ENCODE measurements around the gene MACROD2.
"Not testable (repeated sequence)": the region's sequence is repeated elsewhere in the genome, so short reads cannot be mapped to it uniquely, and the experiment has no call there.

The MACROD2 gene

GRCh38 chr20:14918281-14918680 lies 923.0 kb downstream of the MACROD2 start:
- no peak for TF ChIP-seq ZFX (IDR thresholded peaks at IDR 0.05)
- no peak for TF ChIP-seq CTCF (conservative IDR thresholded peaks at IDR 0.05)
- H3K27ac ChIP-seq = no peak overlapping the region

DNA sequence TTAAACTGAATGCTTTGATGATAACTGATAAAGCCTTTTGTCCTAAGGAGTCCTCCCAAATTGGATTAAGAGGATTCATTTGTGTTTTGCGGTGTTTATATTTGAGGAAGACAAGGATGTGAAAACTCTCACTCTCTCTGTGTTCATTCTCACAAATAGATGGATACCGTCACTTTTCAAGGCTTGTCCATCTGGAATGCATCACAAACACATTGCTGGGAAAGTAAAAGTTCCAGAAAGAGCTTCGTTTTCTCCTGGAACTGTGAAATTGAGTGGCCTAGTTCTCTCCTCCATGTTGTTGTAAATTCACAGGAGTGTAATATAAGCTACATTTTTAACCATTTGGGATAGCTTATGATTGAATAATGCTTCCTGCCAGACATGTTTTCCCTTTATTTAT lies 923.7 kb downstream of the MACROD2 start:
- TF ChIP-seq CTCF (conservative IDR thresholded peaks at IDR 0.05) = no peak
- TF ChIP-seq ZFX (IDR thresholded peaks at IDR 0.05) = no peak
- no peak overlapping the region for H3K27ac ChIP-seq

- H3K27ac ChIP-seq = no peak overlapping the region
- TF ChIP-seq CTCF (conservative IDR thresholded peaks at IDR 0.05) (no peak), ZFX (IDR thresholded peaks at IDR 0.05) (no peak)
Measured at GRCh38 chr20:14919501-14920081, 924.3 kb downstream of the MACROD2 start.

DNA sequence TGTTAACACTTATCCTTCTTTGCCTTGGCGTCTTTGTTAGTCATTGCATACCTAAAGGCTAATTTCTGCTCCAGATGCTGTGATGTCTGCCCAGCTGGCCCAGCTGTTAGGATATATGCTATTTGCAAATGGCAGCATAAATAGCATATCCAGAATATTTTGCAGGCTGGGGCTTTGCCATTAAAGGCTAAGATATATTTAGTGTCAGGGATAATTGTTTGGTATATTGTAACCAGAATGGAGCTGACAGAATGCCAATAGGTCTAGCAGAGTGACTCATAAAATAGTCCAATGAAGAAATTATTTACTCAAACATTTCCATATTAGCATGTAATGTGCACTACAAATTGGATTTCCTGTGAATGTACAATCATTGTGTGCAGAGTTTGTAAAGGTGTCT lies 926.2 kb downstream of the MACROD2 start:
- H3K27ac ChIP-seq = no peak overlapping the region
- TF ChIP-seq CTCF (conservative IDR thresholded peaks at IDR 0.05) = no peak
- TF ChIP-seq ZFX (IDR thresholded peaks at IDR 0.05) = no peak

DNA sequence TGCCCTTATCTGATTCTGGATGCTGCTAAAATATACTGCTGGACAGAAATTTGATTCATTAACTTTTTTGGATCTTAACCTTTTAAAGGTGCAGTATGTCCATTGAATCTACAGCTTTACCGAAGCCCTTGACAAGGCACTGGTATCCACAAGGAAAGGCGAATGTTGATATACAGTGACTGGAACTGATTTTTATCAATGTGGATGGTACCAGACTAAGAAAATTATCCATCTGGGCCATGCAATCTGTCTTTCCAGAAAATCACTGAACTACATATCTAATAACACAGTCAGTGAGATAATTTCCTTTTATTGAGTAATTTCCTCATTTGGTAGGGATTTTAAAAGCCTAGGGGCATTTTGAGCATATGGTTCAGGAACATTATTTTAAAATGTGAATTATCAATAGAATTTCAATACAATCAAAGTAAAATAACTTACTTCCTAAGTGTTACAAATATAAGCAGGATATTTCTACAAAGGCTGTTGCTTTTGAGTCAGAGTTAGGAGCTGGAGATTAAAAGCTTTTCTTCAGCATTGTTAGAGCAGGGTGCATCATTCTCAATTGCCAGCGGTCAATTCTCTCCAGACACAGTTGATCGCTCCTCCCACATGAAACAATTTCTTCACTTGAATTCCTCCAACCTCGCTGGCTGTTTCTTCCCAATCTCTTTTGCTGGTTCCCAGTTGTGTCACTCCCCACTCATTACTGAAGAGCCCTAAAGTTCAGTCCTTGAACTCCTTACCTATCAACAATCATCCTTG lies 927.4 kb downstream of the MACROD2 start:
- no peak overlapping the region for H3K27ac ChIP-seq
- no peak for TF ChIP-seq ZFX (IDR thresholded peaks at IDR 0.05)
- no peak for TF ChIP-seq CTCF (conservative IDR thresholded peaks at IDR 0.05)

DNA sequence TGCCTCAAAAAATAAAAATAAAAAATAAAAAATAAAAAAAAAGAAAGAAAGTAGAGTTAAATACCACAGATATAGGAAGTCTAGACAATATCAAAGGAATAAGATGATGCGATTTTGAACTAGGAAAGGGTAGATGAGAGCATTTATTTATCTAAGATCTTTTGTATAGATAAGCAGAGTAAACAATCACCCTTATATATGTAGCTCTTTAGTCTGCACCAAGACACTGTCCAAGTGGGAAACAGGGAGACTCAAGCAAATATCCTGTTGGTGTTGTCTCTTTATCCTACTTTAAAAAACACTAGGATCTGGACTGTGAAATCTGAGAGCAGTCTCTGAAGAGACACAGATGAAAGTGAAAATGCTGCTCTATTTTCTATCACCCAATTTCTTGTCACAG lies 929.1 kb downstream of the MACROD2 start:
- TF ChIP-seq ZFX (IDR thresholded peaks at IDR 0.05) = no peak
- TF ChIP-seq CTCF (conservative IDR thresholded peaks at IDR 0.05) = no peak
- no peak overlapping the region for H3K27ac ChIP-seq

- H3K27ac ChIP-seq = no peak overlapping the region
- TF ChIP-seq CTCF (conservative IDR thresholded peaks at IDR 0.05) (no peak), ZFX (IDR thresholded peaks at IDR 0.05) (no peak)
Measured at GRCh38 chr20:14925300-14925699, 930.0 kb downstream of the MACROD2 start.

DNA sequence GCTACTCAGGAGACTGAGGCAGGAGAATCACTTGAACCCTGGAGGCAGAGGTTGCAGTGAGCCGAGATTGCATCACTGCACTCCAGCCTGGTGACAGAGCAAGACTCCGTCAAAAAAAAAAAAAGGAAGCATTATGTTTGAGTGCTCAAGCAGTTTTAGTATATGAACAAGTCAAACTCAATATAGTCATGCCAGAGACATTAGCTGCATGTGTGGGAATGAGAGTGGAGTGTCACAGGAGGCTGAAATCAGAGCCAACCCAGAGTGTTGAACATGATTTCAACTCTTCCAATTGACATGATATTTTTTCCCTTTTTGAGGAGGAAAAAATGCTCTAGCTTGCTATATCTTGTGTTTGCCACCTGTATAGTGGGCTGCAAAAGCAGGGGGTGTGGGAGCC lies 931.1 kb downstream of the MACROD2 start:
- H3K27ac ChIP-seq = not testable (repeated sequence)
